Neural crest cell (in vitro differentiated cells): ENCODE results near the gene CLDN18. TPM values are rescaled to one million over a fixed set of nuclear protein-coding genes. Genes with fewer than 3 reads are reported as not detected.

Source experiments
- DNase-seq: peaks from one replicate; pipeline ENCODE4 v3.0.0; 2021; ENCODE audit warnings: low read depth, mixed read lengths, low spot score
- H3K27ac Mint-ChIP-seq: one replicate; pipeline ENCODE4 v1.8.0; 2021; ENCODE audit warnings: mild to moderate bottlenecking, mixed read lengths; ENCODE audit not compliant: unreplicated experiment
- H3K27me3 Mint-ChIP-seq: 2 replicates; pipeline ENCODE4 v1.8.0; 2021; ENCODE audit warnings: low read depth, mild to moderate bottlenecking, mixed read lengths
- H3K36me3 Mint-ChIP-seq: 2 replicates; pipeline ENCODE4 v1.8.0; 2021; ENCODE audit warnings: low read depth, mild to moderate bottlenecking, mixed read lengths
- H3K4me1 Mint-ChIP-seq: 2 replicates; pipeline ENCODE4 v1.8.0; 2021; ENCODE audit warnings: mixed read lengths
- H3K4me3 Mint-ChIP-seq: one replicate; pipeline ENCODE4 v1.8.0; 2021; ENCODE audit warnings: mild to moderate bottlenecking, mixed read lengths
- H3K9me3 Mint-ChIP-seq: 2 replicates; pipeline ENCODE4 v1.8.0; 2021; ENCODE audit warnings: mixed read lengths
- total RNA-seq: library from RNA; stranded (reverse); gene quantifications from 2 replicates; pipeline ENCODE4 v1.2.1, GENCODE V29; 2021
- TF ChIP-seq, protein P1 (sequence below): fragments of 200-600 bp; sonication (generic); conservative IDR thresholded peaks from 2 replicates; pipeline ENCODE4 v1.5.0; 2021; ENCODE audit warnings: antibody characterized with exemption, mild to moderate bottlenecking

The CLDN18 gene
- total RNA-seq, 1 donor from 2014 or later: not detected

DNA sequence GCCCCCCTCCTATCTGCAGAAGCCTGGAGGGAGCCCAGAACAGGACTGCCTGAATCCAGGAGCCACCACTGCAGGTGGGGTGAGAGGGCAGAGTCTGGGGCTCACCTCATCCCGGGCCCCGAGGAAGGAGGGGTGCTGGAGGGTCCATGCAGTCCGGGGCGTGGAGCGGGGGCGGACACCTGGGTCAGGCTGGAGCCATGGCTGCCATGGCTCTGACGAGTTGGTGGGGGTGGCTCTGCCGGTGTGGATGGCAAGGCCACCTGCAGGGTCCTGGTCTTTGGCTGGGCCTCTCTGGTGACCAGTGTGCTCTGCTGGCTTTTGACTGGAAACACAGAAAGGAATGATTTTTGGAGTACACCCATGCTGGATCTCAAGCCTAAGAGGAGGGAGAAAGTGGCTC, 58.1 kb downstream of the CLDN18 start:
- Mint-ChIP-seq H3K27me3 (no peaks in the 10 kb centered on the region), H3K4me3 (no peak overlapping the region), H3K4me1 (peaks cover 12% of the 10 kb centered on the region), H3K27ac (no peak overlapping the region), H3K36me3 (peaks cover 1% of the 10 kb centered on the region), H3K9me3 (no peaks in the 10 kb centered on the region)
- no peak for DNase-seq
- TF ChIP-seq, protein P1, sequence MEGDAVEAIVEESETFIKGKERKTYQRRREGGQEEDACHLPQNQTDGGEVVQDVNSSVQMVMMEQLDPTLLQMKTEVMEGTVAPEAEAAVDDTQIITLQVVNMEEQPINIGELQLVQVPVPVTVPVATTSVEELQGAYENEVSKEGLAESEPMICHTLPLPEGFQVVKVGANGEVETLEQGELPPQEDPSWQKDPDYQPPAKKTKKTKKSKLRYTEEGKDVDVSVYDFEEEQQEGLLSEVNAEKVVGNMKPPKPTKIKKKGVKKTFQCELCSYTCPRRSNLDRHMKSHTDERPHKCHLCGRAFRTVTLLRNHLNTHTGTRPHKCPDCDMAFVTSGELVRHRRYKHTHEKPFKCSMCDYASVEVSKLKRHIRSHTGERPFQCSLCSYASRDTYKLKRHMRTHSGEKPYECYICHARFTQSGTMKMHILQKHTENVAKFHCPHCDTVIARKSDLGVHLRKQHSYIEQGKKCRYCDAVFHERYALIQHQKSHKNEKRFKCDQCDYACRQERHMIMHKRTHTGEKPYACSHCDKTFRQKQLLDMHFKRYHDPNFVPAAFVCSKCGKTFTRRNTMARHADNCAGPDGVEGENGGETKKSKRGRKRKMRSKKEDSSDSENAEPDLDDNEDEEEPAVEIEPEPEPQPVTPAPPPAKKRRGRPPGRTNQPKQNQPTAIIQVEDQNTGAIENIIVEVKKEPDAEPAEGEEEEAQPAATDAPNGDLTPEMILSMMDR: no peak

DNA sequence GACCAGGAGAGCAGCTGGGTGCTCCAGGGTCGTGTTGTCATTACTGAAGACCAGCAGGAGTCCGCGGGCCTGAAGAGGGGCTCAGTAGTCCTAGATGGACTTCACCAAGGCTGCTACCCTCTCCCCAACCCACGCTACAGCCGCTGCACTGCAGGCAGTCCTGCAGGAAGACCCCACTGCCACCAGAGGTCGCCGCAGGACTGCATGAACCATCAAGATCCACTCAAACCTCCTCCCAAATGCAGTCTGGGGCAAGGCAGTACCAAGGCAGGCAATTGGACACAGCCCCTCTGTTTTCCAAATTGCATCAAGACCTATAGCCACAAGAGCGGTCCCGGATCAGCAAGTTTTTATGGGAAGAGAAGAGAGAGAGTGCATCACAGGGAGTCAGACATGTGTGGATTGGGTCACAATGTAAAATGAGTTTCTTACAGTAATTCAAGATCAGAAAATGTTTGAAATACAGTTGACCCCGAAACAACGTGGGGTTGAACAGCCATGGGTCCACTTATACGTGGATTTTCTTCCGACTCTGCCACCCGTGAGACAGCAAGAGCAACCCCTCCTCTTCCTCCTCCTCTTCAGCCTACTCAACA, 58.7 kb downstream of the CLDN18 start:
- TF ChIP-seq, protein P1: peak; percentile 98
- peaks cover 12% of the 10 kb centered on the region for H3K4me1 Mint-ChIP-seq
- no peak overlapping the region for H3K4me3 Mint-ChIP-seq
- H3K27ac Mint-ChIP-seq: no peak overlapping the region
- no peaks in the 10 kb centered on the region for H3K27me3 Mint-ChIP-seq
- peak; percentile 82 for DNase-seq
- no peaks in the 10 kb centered on the region for H3K9me3 Mint-ChIP-seq
- H3K36me3 Mint-ChIP-seq: peaks cover 6% of the 10 kb centered on the region

DNA sequence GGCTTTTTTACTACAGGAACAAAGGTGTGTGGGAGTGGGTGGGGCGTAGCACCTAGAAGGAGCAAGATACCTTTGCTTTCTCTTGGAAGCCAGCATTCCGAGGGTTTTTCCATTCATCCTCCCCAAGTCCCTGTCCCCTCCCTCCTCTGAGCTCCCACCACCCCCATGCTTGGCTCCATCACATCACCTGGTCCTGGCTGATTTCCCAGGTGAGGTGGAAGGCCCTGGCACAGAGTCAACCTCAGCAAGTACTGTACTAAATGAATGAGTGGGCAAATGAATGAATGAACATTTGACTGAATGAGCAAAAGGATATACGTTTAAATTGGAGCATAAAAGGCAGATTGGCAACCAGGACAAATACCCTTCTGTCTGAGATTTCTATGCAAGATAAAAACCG, 60.0 kb downstream of the CLDN18 start:
- Mint-ChIP-seq H3K4me3 (no peak overlapping the region), H3K4me1 (peaks cover 12% of the 10 kb centered on the region), H3K27ac (no peak overlapping the region), H3K27me3 (no peaks in the 10 kb centered on the region), H3K9me3 (no peaks in the 10 kb centered on the region), H3K36me3 (peaks cover 14% of the 10 kb centered on the region)
- TF ChIP-seq, protein P1: no peak
- DNase-seq: no peak

DNA sequence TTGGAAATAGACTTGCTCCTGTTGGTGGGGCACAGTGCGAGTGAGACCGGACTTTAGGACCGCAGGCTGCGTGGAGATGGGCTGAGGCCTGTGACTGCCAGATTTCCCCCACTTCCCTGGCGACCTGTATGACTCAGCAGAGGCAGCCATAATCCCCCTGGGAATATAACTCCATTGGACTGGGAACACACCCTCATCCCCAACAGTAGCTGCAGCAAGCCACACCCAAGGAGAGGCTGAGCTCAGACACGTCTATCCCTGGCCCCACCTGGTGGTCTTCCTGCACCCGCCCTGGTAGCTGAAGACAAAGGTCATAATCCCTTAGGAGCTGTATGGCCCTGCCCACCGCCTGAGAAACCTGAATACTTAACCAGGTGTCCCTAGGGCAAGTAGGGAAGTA, 62.8 kb downstream of the CLDN18 start:
- TF ChIP-seq, protein P1: no peak
- Mint-ChIP-seq H3K36me3 (peaks cover 38% of the 10 kb centered on the region), H3K4me3 (no peak overlapping the region), H3K27ac (no peak overlapping the region), H3K4me1 (peaks cover 12% of the 10 kb centered on the region), H3K27me3 (no peaks in the 10 kb centered on the region), H3K9me3 (no peaks in the 10 kb centered on the region)
- no peak for DNase-seq

DNA sequence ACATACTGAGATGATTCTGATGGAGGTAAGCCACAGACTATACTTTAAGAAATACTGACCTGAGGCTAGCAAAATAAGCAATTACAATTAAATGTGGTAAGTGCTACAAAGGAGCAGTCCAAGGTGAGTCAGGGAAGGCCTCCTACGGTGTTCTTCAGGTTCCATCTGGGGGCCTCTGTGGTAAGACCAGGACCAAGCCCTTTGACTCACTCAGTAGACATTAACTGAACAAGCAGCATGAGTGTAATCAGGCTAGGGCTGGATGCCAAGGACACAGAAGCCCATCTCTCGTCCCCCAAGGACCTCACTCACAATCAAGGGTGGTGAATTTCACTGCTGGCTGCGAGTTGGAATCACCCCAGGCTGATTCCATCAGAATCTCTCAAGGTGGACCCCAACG, 68.1 kb downstream of the CLDN18 start:
- TF ChIP-seq, protein P1: no peak
- Mint-ChIP-seq H3K4me1 (no peaks in the 10 kb centered on the region), H3K27ac (no peak overlapping the region), H3K36me3 (peaks cover 41% of the 10 kb centered on the region), H3K4me3 (no peak overlapping the region), H3K9me3 (no peaks in the 10 kb centered on the region), H3K27me3 (no peaks in the 10 kb centered on the region)
- no peak for DNase-seq
